ENCODE measurements around the gene PCSK7. TPM values are rescaled to one million over a fixed set of nuclear protein-coding genes. Genes with fewer than 3 reads are reported as not detected.

The PCSK7 gene
- total RNA-seq, 4 donors from 2014 or later, result 136 to 244 (median 171) TPM

DNA sequence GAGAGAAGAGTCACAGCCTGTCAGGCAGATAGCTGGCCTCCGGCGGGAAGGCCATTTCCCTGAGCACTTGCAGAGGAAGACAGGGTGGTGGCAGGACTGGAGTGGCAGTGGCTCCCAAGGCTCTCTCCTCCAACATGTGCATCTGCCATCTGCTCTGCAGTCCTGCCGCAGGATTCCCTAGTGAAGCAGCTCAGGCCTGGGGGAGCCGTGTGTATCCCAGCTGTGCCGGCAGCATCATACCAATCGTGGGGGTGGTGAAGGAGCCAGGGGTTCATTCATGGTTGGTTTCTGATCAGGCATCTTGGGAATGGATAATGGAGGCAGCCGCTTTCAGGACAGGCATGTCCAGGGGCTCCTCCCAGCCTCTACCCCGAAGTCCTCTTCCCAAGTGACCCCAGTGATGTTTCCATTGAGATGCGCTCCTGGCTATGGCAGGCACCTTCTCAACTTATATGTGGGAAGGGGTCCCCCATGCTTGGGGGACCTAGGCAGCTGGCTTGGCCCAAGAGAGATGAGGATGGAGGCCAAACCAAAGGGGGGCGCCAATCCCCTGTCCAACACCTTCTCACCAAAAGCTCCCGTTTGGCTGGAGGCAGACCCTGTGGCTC, 26.6 kb downstream of the PCSK7 start:
- peaks cover 0 to 37% (median 0%) of the 10 kb centered on the region in 3 donors for H3K36me3 ChIP-seq

DNA sequence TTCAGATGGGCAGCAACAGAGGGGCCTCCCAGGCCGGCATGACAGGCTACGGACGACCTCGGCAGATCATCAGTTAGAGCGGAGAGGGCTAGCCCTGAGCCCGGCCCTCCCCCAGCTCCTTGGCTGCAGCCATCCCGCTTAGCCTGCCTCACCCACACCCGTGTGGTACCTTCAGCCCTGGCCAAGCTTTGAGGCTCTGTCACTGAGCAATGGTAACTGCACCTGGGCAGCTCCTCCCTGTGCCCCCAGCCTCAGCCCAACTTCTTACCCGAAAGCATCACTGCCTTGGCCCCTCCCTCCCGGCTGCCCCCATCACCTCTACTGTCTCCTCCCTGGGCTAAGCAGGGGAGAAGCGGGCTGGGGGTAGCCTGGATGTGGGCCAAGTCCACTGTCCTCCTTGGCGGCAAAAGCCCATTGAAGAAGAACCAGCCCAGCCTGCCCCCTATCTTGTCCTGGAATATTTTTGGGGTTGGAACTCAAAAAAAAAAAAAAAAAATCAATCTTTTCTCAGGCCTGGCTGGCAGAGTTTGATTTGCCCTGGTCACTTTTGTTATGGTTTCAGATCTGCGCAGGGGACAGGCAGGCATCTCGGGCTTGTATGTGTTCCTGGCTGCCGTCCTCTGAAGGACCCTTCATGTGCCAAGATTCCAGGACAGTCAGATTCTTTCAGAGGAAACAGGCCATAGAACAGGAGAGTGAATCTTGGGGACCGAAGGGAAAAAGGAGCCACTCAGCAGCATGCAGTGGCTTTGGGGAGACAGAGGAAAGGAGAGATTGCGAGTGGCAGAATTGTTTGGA, 27.4 kb downstream of the PCSK7 start:
- Histone ChIP-seq H3K4me1 (no peaks in the 10 kb centered on the region), H3K27ac (peak overlapping the region in 3 of 4 donors; percentile 3 to 89 (median 25)), H3K27me3 (no peaks in the 10 kb centered on the region), H3K36me3 (peaks cover 0 to 30% (median 0%) of the 10 kb centered on the region in 3 donors), H3K9me3 (no peaks in the 10 kb centered on the region), H3K4me3 (peak overlapping the region in 1 of 4 donors; percentile 44)
- no peak for TF ChIP-seq POLR2A (IDR thresholded peaks at IDR 0.05)
- TF ChIP-seq, protein P1, sequence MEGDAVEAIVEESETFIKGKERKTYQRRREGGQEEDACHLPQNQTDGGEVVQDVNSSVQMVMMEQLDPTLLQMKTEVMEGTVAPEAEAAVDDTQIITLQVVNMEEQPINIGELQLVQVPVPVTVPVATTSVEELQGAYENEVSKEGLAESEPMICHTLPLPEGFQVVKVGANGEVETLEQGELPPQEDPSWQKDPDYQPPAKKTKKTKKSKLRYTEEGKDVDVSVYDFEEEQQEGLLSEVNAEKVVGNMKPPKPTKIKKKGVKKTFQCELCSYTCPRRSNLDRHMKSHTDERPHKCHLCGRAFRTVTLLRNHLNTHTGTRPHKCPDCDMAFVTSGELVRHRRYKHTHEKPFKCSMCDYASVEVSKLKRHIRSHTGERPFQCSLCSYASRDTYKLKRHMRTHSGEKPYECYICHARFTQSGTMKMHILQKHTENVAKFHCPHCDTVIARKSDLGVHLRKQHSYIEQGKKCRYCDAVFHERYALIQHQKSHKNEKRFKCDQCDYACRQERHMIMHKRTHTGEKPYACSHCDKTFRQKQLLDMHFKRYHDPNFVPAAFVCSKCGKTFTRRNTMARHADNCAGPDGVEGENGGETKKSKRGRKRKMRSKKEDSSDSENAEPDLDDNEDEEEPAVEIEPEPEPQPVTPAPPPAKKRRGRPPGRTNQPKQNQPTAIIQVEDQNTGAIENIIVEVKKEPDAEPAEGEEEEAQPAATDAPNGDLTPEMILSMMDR (IDR thresholded peaks at IDR 0.05), result no peak
- no peak for DNase-seq

More for the DNA sequence above, 26.6 kb downstream of the PCSK7 start:
- Histone ChIP-seq H3K27ac (peak overlapping the region in 2 of 4 donors; percentile 4 to 89), H3K4me1 (no peaks in the 10 kb centered on the region), H3K27me3 (no peaks in the 10 kb centered on the region), H3K9me3 (no peaks in the 10 kb centered on the region), H3K4me3 (no peak overlapping the region)
- no peak for DNase-seq
- no peak for TF ChIP-seq POLR2A (IDR thresholded peaks at IDR 0.05)
- TF ChIP-seq, protein P1 (IDR thresholded peaks at IDR 0.05), result no peak

DNA sequence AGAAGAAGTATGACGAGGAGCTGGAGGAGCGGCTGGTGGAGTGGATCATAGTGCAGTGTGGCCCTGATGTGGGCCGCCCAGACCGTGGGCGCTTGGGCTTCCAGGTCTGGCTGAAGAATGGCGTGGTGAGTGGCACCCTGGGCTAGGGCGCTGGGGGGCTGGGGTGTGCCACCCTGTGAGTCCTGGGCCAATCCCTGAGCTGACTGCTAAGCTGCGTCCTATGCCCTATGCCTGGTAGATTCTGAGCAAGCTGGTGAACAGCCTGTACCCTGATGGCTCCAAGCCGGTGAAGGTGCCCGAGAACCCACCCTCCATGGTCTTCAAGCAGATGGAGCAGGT, 28.8 kb downstream of the PCSK7 start:
- DNase-seq, result no peak
- Histone ChIP-seq H3K9me3 (no peaks in the 10 kb centered on the region), H3K36me3 (peaks cover 0 to 29% (median 0%) of the 10 kb centered on the region in 3 donors), H3K4me1 (peaks cover 0 to 9% (median 0%) of the 10 kb centered on the region in 4 donors), H3K27me3 (no peaks in the 10 kb centered on the region), H3K27ac (peak overlapping the region; percentile 22 to 89 (median 70)), H3K4me3 (peak overlapping the region in 2 of 4 donors; percentile 18 to 44)
- TF ChIP-seq POLR2A (IDR thresholded peaks at IDR 0.05), result no peak
- TF ChIP-seq, protein P1 (IDR thresholded peaks at IDR 0.05), result no peak

DNA sequence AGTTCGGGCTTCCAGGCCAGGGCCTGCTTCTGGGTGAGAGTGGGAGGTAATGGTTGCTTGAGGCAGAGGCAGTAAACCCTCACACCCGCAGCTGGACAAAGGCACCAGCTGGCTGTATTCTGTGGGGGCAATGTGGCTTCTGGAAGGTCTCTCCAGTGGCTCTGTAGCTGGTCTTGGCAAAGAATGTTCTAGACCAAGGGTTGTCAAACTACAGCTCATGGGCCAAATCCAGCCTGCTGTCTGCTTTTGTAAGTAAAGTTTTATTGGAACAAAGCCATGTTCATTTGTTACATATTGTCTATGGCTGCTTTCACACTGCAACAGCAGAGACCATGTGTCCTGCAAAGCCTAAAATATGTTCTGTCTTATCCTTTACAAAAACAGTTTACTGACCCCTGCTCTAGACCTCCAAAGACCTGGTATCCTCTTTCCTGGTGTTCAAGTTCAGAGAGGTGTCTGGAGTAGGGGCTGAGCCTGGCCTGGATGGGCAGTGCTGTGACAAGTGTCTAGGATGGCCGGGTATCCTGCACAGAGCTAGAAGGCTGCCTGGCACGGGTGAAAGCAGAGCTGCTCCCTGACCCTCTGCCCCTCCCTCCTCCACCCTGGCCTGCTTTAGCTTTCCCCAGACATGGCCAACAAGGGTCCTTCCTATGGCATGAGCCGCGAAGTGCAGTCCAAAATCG, 29.3 kb downstream of the PCSK7 start:
- H3K4me1 ChIP-seq, result peaks cover 0 to 14% (median 0%) of the 10 kb centered on the region in 4 donors
- peak overlapping the region; percentile 62 to 89 (median 76) for H3K27ac ChIP-seq
- peaks cover 0 to 34% (median 0%) of the 10 kb centered on the region in 3 donors for H3K36me3 ChIP-seq
- no peak for DNase-seq
- TF ChIP-seq, protein P1 (IDR thresholded peaks at IDR 0.05), result no peak
- TF ChIP-seq POLR2A (IDR thresholded peaks at IDR 0.05), result no peak
- no peaks in the 10 kb centered on the region for H3K27me3 ChIP-seq
- no peaks in the 10 kb centered on the region for H3K9me3 ChIP-seq
- peak overlapping the region in 2 of 4 donors; percentile 18 to 44 for H3K4me3 ChIP-seq

DNA sequence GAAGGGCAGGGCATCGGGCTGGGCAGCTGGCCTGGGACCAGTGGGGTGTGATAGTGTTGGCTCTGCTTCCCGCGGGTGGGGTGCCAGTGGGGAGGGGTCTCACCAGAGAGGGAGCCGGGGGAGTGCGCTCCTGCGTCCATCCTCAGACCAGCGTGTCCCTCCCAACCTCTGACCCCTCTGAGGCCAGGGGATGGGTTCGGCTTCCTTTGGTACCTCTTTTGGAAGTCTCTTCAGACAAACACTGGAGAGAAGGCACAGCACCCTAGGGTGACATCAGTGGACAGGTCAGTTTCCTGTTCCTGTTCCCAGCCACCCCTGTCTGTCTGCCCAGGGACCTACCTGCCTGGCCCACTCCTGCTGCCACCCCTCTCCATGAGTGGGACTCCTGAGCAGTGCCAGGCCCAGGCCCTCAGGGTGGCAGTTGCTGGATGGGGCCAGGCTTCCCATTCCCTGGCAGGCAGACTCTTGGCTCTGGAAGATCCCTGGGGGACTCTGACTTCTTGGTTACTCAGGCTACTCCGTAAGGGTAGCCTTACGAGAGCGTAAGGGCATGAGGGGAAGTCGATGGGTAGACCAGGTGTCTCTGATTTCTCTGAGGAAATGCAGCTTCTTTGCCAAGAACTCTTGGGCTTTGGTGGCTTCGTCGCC, 30.1 kb downstream of the PCSK7 start:
- H3K4me1 ChIP-seq, result peaks cover 0 to 18% (median 0%) of the 10 kb centered on the region in 4 donors
- peak overlapping the region; percentile 62 to 89 (median 76) for H3K27ac ChIP-seq
- no peak for DNase-seq
- H3K27me3 ChIP-seq, result no peaks in the 10 kb centered on the region
- peak overlapping the region in 3 of 4 donors; percentile 7 to 44 (median 35) for H3K4me3 ChIP-seq
- H3K9me3 ChIP-seq, result no peaks in the 10 kb centered on the region
- peaks cover 0 to 42% (median 0%) of the 10 kb centered on the region in 3 donors for H3K36me3 ChIP-seq
- TF ChIP-seq, protein P1 (IDR thresholded peaks at IDR 0.05), result no peak
- no peak for TF ChIP-seq POLR2A (IDR thresholded peaks at IDR 0.05)
